NCI-H128 (cell line): ENCODE measurements around the gene TNPO3.
"Not testable (repeated sequence)": the region's sequence is repeated elsewhere in the genome, so short reads cannot be mapped to it uniquely, and the experiment has no call there.

Source experiments
- DNase-seq: peaks from one replicate; lab custom pipeline; 2025; ENCODE audit not compliant: unreplicated experiment; lab: John Stamatoyannopoulos, UW

The TNPO3 gene

DNA sequence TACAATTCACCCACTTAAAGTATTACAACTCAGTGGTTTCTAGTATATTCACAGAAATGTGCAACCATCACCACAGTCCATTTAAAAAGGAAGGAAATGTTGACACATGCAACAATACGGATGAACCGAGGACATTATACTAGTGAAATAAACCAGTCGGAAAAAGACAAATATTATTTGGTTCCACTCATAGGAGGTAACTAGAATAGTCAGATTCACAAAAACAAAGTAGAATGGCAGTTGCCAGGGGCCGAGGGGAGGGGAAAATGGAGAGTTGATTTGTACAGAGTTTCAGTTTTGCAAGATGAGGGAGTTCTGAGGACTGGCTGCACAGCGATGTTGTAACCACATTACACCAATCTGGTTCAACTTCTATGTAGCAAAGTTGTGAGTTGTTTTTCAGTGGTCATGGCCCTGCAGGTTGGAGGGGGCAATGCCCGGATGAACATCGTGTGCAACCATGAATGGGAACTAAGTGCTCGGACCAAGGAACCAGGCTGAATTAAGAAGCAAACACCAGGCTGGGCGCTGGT is 17.6 kb upstream of the TNPO3 start:
- no peak for DNase-seq

DNA sequence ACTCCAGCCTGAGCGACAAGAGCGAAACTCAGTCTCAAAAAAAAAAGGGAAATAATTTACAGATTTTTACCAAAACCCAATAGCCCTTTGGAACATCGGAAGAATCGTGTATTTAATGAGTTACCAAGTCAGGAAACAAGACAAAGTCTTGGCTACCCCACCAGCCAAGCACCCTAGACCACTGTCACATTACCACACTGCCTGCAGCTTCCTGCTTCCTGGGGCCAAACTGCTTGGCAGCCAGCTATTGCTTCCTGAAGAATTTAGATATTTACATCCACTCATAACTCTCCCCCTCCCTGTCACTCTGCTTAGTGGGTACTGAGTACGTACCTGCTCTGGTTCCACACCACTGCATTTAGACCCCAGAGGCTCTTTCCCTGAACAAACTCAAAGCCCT is 14.1 kb upstream of the TNPO3 start:
- no peak for DNase-seq

DNA sequence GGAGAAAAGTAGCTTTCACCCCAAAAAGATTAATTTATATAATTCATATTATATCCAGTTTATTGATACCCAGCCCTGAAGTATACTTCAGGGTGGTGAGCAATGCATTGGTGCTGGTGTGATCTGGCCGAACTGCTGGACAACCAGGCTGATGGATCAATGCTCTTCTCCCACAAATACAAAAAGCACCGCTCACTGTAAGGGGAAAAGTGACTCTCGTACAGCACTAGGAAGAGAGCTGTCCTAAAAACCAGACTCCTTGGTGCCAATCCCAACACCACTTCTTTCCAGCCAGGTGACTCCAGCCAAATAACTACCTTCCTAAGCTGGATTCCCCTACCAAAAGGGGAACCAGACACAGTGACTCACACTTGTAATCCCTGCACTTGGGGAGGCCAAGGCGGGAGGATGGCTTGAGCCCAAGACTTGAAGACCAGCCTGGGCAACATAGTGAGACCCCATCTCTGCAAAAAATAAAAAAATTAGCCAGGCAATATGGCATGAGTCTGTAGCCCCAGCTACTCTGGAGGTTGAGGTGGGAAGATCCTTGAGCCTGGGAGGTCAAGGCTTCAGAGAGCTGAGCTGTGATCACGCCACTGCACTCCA is 13.1 kb upstream of the TNPO3 start:
- no peak for DNase-seq

DNA sequence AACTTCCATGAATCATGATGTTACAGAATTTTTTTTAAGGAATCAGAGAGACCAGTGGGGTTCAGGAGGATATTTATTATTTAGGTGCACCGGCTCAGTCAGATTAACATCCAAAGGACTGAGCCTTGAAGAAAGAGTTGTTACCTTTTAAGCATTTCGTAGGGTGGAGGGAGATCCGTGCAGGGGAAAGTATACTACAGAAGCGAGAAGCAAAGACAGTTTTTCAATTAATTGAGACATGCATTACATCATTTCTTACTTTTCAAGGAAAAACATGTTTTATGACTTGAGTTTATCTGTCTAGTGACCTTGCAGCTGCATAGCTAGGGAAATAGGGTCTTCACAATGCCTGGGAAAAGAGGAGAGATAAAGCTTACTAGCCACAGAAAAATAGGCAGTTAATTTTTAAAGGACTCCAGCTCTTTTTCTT is 12.2 kb upstream of the TNPO3 start:
- not testable (repeated sequence) for DNase-seq

DNA sequence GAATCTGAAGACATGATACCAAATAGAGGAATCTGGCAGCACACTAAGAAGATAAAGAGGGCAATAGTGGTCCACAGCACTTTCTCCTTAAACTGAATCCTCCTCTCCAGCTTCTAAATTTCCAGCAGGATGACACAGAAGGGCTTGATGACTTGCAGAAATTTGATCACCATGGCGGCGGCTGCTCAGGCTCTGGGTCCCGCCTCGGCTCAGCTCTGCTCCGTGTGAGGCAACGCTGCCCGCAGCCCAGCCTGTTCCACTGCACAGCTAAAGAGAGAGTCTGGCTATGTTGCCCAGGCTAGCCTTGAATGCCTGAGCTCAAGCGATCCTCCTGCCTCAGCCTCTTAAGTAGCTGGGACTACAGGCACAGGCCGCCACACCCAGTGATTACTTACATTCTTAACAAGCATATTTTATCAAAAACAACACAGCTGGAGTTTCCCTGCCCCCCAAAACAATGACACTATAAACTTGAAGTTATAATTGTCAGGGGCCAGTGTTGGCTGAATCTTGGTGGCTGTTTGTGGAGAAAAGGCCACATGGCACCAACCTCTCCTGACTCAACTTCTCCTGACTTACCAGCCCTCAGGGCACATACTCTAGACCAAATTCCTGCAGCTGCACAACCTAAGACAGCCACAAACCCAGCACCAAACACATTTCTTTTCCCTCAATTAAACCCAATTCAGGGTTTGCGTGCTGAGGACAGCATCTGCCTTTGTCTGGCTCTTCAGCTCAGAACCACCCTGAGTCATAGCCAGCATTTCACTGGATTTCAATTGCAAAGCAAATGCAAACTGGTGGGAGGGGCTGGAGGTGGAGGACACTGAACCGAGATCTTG is 11.6 kb upstream of the TNPO3 start:
- DNase-seq, result no peak

DNA sequence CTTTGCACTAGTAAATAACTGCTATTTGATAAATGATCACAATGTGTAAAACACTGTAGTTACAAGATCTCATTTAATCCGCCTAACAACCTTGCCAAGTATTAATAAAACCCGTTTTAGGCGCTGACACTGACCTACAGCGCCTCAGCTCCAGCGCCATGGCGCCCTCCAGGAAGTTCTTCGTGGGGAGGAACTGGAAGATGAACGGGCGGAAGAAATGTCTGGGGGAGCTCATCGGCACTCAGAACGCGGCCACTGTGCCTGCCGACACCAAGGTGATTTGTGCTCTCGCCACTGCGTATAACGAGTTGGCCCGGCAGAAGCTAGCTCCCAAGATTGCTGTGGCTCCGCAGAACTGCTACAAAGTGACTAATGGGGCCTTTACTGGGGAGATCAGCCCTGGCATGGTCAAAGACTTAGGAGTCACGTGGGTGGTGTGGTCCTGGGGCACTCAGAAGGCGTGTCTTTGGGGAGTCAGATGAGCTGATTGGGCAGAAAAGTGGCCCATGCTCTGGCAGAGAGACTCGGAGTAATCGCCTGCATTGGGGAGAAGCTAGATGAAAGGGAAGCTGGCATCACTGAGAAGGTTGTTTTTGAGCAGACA is 1.1 kb upstream of the TNPO3 start:
- no peak for DNase-seq

DNA sequence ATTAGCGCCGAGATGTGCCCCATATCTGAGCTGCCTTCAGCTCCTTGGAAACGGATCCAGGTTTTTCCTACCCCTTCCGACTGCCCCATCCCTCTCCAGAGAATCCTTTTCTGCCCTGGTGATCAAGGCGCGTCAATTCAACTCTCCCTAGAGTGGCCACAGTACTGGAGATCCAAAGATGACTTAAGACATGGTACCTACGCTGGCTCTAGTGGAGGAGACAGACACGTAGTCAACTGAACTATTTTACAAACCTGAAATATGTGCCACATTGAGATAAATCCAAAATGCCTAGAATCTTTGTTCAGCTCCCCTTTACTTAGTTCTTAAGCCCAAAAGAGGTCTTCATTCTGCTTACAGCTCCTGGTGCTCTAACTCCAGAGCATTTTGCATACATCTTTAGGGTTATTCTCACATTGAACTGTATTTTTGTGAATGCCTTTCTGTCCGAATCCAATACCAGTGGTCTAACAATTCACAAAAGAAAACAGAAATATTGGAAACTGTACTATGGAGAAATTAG is 444 bp upstream of the TNPO3 start:
- no peak for DNase-seq

DNA sequence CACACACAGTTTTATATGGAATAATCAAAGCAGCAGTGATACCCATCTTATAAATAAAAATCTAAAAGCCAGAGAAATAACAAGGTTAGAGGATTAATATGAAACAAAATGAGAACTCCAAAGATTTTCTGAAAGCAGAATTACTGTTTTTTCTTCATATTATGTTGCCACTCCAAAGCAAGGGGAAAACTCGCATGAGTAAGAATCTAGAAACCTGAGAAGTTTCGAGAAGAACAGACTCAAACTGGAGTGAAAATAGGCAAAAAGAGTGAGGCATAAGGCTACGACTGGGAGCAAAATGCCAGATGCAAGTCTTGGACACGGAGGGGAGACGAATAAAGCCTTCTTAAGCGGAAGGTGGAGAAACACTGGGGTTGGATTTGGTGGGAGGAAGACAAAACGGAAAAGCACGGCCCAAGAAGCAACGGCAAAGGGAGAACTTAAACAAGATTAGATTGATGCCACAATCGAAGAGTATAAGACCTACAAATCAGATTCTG is 923 bp downstream of the TNPO3 start:
- peak; percentile 17 for DNase-seq

DNA sequence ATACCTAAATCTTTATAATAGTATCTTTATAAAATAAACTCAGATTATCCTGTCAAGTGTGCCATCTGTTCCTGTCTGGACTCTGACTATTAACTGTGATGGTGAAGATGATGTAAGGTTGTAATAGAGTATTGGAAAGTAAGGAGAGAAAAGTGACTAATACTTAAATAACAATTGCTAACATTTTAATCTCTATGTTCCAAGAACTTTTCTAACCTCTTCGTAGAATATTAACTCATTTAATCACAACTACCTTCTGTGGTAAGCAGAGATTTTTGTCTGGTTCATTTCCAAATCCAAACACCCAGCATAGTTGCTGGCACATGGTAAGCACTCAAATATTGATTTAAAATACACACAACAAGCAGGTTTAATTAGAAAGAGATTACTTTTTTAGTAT is 2.5 kb downstream of the TNPO3 start:
- DNase-seq, result no peak

DNA sequence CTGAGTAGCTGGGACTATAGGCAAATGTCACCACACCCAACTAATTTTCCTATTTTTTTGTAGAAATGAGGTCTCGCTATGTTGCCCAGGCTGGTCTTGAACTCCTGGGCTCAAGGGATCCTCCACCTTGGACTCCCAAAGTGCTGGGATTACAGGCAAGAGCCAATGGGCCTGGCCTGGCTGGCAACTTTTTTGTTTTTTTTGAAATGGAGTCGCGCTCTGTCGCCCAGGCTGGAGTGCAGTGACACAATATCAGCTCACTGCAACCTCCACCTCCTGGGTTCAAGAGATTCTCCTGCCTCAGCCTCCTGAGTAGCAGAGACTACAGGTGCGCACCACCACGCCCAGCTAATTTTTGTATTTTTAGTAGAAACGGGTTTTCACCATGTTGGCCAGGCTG is 3.5 kb downstream of the TNPO3 start:
- not testable (repeated sequence) for DNase-seq

DNA sequence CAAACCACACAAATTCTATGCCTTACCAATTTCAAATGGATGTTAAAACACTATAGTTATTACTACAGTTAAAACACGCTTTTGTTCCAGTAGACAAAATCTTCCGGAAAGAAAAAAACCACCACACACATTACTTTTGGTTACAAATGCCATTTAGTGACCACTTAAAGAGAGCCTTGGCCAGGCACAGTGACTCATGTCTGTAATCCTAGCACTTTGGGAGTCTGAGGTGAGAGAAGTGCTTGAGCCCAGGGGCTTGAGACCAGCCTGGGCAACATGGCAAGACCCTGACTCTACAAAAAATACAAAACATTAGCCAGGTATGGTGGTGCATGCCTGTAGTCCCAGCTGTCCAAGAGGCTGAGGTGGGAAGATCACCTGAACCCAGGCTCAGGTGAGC is 7.2 kb downstream of the TNPO3 start:
- DNase-seq, result no peak

DNA sequence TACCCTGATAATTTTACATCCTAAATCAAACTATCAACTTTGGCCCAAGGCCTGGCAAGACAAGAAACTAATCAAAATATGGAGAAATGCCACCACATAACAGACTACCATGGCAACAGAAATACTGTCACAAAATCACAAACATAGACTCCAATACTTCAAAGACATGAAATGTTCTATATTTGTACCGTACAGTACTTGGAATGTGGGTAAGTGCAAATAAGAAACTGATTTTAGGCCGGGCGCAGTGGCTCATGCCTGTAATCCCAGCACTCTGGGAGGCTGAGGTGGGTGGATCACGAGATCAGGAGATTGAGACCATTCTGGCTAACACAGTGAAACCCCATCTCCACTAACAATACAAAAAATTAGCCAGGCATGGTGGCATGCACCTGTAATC is 9.2 kb downstream of the TNPO3 start:
- no peak for DNase-seq

DNA sequence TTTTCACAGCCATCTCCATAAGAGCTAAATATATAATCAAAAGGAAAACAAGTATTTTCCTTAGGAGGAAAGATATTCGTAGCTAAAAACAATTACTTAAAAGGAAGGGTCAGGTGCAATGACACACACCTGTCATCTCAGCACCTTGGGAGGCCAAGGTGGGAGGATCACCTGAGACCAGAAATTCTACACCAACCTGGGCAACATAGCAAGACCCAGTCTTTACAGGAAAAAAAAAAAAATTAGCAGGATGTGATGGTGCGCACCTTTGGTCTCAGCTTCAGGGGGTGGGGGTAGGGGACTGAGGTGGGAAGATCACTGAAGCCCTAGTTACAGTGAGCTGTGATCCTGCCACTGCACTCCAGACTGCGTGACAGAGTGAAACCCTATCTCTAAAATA is 11.9 kb downstream of the TNPO3 start:
- DNase-seq, result no peak

DNA sequence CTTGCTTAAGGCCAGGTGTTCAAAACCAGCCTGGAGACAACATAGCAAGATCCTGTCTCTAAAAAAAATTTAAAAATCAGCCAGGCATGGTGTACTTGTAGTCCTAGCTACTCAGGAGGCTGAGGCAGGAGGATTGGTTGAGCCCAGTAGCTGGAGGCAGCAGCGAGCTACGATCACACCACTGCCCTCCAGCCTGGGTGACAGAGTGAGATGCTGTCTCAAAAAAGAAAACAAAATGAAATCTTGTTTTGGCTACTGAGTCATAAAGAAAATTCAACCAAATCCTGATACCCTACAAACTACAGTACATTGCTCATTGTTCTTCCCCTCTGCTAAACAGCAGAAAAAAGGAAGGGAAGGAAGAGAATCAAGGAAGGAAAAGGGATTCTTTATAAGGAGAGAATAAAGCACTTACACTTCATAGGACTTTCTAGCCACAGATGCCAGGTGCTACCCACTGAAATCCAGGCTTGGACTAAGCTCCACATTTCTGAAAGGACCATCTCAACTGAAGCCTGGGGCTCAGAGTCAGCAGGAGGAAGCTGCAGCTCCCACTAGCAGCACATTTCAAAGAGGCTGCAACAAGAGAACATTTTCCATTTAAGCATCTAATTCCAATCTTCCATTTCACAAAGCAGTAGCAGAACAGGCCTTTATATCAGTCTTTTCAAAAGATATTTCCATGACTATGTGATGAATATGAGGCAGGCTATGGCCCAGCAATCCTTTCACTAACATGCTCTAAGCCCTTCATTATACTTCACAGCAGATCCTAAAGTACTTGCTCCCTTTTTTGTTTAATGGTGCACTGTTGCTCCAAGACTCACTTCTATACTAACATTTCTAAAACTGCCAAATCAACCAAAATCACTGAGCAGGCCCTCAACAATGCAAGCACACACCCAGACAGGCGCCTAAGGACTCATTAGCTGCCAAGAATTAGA is 13.5 kb downstream of the TNPO3 start:
- no peak for DNase-seq

DNA sequence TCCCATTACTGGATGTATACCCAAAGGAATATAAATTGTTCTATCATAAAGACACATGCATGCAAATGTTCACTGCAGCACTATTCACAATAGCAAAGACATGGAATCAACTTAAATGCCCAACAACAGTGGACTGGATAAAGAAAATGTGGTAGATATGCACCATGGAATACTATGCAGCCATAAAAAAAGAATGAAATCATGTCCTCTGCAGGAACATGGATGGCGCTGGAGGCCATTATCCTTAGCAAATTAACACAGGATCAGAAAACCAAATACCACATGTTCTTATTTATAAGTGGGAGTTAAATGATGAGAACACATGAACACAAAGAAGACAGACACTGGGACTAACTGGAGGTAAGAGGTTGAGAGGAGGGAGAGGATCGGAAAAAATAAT is 16.4 kb downstream of the TNPO3 start:
- not testable (repeated sequence) for DNase-seq

DNA sequence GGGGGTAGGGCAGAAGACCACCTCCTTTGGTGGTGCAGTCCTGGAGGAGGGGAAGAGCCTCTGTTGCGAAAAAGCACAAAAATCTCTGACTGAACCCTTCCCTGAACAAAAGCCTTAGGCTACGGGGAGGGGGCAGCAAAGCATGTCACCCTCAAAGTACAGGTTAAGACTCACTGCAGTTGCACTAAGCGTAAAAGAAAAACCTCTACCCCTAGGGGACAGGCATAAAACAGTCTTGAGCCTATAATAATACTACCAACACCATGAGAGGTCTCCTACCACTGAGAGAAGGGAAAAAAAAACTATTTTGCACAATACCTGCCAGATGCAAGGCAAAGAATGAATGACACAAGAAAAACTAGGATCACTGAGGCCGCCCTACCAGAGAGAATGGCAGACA is 17.3 kb downstream of the TNPO3 start:
- no peak for DNase-seq

DNA sequence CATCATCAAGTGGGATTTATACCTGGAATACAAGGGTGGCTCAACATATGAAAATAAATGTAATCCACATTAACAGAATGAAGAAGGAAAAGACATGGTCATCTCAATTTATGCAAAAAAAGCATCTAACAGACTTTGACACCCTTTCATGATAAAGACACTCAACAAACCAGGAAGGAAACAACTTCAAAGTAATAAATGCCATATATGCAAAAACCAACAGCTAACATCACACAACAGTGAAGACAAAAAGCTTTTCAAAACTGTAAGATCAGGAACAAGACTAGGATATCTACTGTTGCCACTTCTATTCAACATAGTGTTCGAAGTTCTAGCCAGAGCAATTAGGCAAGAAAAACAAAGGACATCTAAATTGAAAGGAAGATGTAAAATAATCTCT is 22.9 kb downstream of the TNPO3 start:
- DNase-seq, result no peak

DNA sequence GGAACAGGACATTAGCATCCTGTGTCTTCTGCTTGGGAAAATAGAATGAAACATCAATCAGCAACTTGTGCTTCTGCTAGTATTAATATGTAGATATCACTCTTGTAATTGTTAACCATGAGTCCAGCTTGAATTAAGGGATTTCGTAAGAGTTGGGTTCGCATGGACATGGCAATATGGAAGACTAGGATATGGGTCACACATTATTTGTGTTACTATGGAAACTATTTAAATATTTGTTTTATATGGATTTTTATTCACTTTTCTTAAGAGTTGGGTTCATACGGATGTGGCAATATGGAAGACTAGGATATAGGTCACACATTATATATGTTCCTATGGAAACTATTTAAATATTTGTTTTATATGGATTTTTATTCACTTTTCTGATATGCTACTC is 24.5 kb downstream of the TNPO3 start:
- no peak for DNase-seq

DNA sequence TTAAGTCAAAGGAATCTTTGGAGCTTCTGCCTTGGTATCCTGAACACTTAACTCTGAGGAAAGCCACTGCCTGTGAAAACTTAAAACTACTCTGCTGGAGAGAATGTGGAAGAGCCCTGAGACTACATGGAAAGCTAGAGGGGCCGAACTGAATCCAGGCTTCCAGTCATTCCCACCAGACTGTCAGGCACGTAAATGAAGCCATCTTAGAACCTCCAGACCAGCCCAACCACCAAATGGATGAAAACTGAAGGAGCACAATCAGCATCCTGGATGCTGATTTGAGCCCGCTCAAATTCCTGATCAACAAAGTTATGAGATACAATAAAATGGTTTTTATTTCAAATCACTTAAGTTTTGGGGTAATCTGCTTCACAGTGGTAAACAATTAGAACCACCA is 30.8 kb downstream of the TNPO3 start:
- no peak for DNase-seq

DNA sequence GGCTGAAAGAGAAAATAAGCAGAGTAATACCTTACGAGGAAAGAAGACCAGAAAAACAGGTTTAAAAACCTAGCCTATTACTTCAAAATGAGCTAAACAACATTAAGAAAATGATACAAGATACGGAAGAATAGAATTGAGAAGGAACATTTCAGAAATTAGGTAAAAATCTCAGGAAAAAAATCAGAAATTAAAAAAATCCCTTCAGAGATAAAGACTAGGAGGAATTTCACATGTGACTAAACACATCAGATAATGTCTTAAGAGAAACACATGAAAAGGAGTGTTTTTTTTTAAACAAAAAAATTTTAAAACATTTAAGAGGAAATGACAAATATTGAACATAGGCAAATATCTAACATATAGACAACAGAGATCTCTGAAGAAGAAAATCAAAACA is 33.3 kb downstream of the TNPO3 start:
- DNase-seq, result no peak
